Large intestine (tissue), 3 donors: ENCODE measurements around the gene CLEC4D. TPM values are rescaled to one million over a fixed set of nuclear protein-coding genes. Genes with fewer than 3 reads are reported as not detected.
"Not testable (repeated sequence)": the region's sequence is repeated elsewhere in the genome, so short reads cannot be mapped to it uniquely, and the experiment has no call there.

ENCODE experiments used
- DNase-seq, 2 donors: peaks; one replicate each; pipeline versions ENCODE4 v3.0.0 to v3.0.0-alpha.2; 2013
- H3K27ac ChIP-seq: one replicate; pipeline ENCODE4 v1.5.1; 2013; ENCODE audit warnings: low read length
- H3K27me3 ChIP-seq: 2 replicates; pipeline ENCODE4 v1.6.1; 2013; ENCODE audit warnings: low read length; ENCODE audit not compliant: control insufficient read depth, insufficient read depth
- H3K36me3 ChIP-seq: 2 replicates; pipeline ENCODE4 v1.6.1; 2013; ENCODE audit warnings: low read length; ENCODE audit not compliant: control insufficient read depth, insufficient read depth
- H3K4me1 ChIP-seq: one replicate; pipeline ENCODE4 v1.6.1; 2013; ENCODE audit warnings: low read length; ENCODE audit not compliant: control insufficient read depth, insufficient read depth
- H3K4me3 ChIP-seq: one replicate; pipeline ENCODE4 v1.5.1; 2013; ENCODE audit warnings: low read length
- H3K9me3 ChIP-seq: one replicate; pipeline ENCODE4 v1.6.1; 2013; ENCODE audit warnings: mild to moderate bottlenecking, low read depth, low read length, moderate library complexity; ENCODE audit not compliant: control insufficient read depth
- WGBS: methylation state at CpG from one replicate; pipeline ENCODE4 v1.1.5; 2013; ENCODE audit warnings: low lambda C conversion rate; ENCODE audit not compliant: insufficient coverage; 5-methylcytosine and 5-hydroxymethylcytosine counted together
- polyA plus RNA-seq: library from polyadenylated mRNA; unstranded; fragments of 120-200 nt; gene quantifications from one replicate; pipeline ENCODE4 v1.2.1, GENCODE V29; 2013

CLEC4D gene
- polyA plus RNA-seq, 1 donor: 0.03 TPM

DNA sequence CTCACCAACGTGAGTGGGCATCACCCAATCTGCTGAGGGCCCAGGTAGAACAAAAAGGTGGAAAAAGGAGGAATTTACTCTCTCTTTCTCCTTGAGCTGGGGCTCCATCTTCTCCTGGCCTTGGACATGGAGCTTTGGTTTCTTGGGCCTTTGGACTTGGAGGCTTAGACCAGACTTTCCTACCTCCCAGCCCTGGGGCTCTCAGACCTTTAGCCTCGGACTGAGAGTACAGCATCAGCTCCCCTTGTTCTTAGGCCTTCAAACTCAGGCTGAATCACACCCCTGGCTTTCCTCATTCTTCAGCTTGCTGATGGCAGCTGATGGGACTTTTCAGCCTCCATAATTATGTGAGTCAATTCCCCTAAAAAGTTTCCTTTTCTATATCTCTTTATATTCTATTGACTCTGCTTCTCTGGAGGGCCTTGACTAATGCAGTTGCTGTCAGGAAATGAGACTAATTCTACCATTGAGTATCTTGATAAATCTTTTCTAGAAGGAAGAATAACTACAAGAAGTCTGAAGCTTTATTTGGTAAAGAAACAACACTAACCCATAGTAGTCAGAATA lies 43.3 kb downstream of the CLEC4D start:
- WGBS: no CpG with 5 or more reads among the region's 2 CpGs
- H3K36me3 ChIP-seq: no peaks in the 10 kb centered on the region
- no peaks in the 10 kb centered on the region for H3K9me3 ChIP-seq
- H3K27ac ChIP-seq: no peak overlapping the region
- no peaks in the 10 kb centered on the region for H3K4me1 ChIP-seq
- H3K4me3 ChIP-seq: no peak overlapping the region
- H3K27me3 ChIP-seq: no peaks in the 10 kb centered on the region
- peak; percentile 21 to 60 for DNase-seq

DNA sequence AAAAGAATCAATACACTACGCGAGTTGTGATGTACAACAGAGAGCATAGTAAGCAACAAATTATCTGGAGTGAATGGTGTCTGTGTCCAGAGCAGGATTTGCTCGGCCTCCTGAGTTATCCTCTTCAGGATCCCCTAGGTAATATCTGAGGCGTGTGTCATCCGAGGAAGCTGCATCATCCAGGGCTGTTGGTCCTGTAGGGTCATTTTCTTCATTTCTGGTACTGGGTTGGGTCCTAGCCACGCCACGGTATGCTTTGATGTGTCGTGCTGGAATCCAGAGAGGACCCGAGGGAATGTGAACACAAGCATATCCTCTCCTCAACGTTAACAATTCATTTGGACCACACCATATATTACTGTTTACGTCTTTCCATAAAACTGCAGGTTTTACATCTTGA lies 46.4 kb downstream of the CLEC4D start:
- H3K9me3 ChIP-seq: peaks cover 12% of the 10 kb centered on the region
- H3K27me3 ChIP-seq: no peaks in the 10 kb centered on the region
- no peaks in the 10 kb centered on the region for H3K36me3 ChIP-seq
- H3K4me3 ChIP-seq: no peak overlapping the region
- H3K27ac ChIP-seq: no peak overlapping the region
- 86% methylated on average over 2 of the region's 11 CpGs for WGBS
- DNase-seq: no peak
- no peaks in the 10 kb centered on the region for H3K4me1 ChIP-seq

DNA sequence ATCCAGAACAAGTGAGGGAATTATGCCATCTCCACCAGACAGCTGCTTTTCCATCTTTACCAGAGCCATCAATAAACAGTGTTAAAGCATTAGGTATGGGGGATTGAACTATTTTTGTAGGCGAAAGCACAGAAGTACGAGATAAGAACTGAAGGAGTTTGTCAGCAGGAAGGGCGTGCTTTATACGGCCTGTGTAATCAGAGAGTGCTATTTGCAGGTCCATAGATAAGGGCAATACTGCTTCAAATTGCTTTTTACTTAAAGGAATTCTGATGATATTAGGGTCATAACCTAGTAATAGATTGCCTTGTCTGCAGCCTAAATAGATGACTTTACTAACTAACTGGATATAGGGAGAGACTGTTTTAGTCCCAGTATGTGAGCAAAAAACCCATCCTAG lies 47.7 kb downstream of the CLEC4D start:
- Histone ChIP-seq H3K9me3 (peaks cover 13% of the 10 kb centered on the region), H3K4me1 (no peaks in the 10 kb centered on the region), H3K27ac (peak overlapping the region; percentile 37), H3K36me3 (no peaks in the 10 kb centered on the region), H3K4me3 (no peak overlapping the region), H3K27me3 (no peaks in the 10 kb centered on the region)
- peak; percentile 56 to 79 for DNase-seq
- WGBS: 20% methylated on average over 2 of the region's 4 CpGs

DNA sequence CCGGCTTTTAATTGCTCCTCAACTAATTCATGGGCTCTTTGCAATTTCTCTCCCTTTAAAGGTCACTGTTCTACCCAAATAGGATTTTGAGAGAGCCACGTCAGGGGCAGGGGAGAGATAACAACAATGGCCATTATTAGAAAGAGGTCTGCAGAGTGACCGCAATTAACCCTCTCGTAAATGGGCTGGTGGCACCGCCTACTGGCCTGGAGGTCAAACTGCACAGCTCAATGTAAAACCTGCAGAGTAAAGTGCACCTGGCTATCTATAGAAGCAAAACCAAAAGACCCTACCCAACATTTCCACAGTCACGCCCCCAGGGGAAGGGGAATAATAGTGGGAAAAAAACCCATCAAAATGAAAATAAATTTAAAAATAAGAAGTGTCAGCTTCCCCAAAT lies 49.0 kb downstream of the CLEC4D start:
- Histone ChIP-seq H3K36me3 (no peaks in the 10 kb centered on the region), H3K9me3 (peaks cover 13% of the 10 kb centered on the region), H3K4me1 (no peaks in the 10 kb centered on the region), H3K27me3 (no peaks in the 10 kb centered on the region), H3K27ac (no peak overlapping the region), H3K4me3 (no peak overlapping the region)
- WGBS: no CpG with 5 or more reads among the region's 6 CpGs
- DNase-seq: no peak

DNA sequence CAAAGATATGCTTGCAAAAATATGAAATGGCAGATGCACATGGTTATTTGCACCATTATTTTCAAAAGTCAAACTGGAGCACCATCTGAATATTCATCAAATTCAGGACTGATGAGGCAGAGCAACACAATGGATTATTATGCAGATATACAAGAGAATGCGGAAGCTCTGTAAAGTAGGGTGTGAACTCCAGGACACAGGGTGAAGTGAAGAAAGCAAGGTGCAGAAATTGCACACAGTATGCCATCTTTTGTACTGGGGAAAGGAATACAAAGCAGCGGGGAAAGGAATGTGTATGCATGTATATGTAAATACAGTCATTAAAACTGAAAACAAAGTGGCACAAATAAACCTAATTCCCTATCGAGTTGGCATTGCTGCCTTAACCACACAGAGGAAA lies 50.1 kb downstream of the CLEC4D start:
- no peaks in the 10 kb centered on the region for H3K4me1 ChIP-seq
- no peak for DNase-seq
- no peaks in the 10 kb centered on the region for H3K36me3 ChIP-seq
- WGBS: no CpG with 5 or more reads among the region's 3 CpGs
- no peak overlapping the region for H3K27ac ChIP-seq
- H3K4me3 ChIP-seq: no peak overlapping the region
- H3K27me3 ChIP-seq: no peaks in the 10 kb centered on the region
- H3K9me3 ChIP-seq: peaks cover 17% of the 10 kb centered on the region

DNA sequence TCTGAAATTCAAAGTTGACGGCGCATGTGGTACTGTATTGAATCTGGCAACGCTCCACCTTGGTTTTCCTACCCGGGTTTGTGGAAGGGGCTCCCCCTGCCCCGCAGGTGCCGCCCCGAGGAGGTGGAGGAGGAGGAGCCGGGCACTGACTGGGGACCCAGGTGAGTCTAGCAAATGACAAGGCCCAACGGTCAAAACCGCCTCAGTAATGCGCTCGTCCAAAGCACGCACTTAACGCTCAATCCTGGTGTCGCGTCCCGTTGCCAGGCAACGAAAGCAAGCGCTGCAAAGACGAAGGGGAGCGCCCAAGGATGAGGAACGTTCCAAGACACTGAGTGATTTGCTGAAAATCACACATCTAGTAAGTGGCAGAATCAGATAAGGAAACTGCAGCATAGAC lies 51.4 kb downstream of the CLEC4D start:
- no CpG with 5 or more reads among the region's 22 CpGs for WGBS
- H3K4me3 ChIP-seq: no peak overlapping the region
- H3K4me1 ChIP-seq: no peaks in the 10 kb centered on the region
- peaks cover 18% of the 10 kb centered on the region for H3K9me3 ChIP-seq
- H3K27me3 ChIP-seq: no peaks in the 10 kb centered on the region
- no peaks in the 10 kb centered on the region for H3K36me3 ChIP-seq
- H3K27ac ChIP-seq: no peak overlapping the region
- no peak for DNase-seq

DNA sequence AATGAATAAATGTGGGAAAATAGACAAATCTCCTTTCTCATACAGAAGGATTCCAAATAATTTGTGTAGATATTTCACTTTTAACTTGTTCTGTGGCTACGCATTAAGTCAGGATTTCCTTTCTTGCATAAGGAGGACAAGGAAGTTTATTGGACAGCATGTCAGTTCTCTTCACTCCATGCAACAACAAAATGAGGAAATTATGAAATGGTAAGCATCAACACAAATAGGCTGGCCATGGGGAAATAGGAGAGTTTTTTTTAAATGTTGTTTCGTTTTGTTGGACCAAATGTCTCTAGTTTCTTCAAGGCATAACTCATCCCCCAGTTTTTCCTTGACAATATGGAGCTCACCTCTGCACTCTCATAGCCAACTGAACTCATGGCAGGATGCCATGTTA lies 52.7 kb downstream of the CLEC4D start:
- DNase-seq, H3K36me3 ChIP-seq, H3K27me3 ChIP-seq, H3K4me1 ChIP-seq, H3K27ac ChIP-seq, H3K4me3 ChIP-seq: not testable (repeated sequence)
- peaks cover 18% of the 10 kb centered on the region for H3K9me3 ChIP-seq
- WGBS: 90% methylated on average over 2 of the region's 2 CpGs

DNA sequence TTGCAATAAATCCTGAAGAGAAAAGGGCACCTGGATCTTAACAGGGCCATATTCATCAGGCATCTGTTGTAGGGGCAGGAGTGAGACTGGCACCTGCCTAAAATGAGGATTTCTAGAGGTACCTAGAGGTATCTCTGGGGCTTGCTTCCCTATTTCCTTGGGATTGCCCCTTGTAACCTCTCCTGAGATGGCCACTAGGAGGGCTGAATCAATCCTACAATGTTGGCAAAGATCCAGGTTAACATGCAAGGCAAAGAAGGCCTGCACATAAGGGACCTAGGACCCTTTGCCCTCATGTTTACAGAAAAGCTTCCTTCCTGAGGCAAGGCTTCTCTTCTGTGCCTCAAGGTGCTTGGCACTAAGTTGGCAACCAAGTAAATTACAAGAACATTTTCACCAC lies 53.2 kb downstream of the CLEC4D start:
- no peaks in the 10 kb centered on the region for H3K4me1 ChIP-seq

More for the DNA sequence above, 53.2 kb downstream of the CLEC4D start:
- Histone ChIP-seq H3K27me3 (no peaks in the 10 kb centered on the region), H3K9me3 (peaks cover 18% of the 10 kb centered on the region), H3K4me3 (no peak overlapping the region), H3K27ac (no peak overlapping the region), H3K36me3 (no peaks in the 10 kb centered on the region)
- no peak for DNase-seq

Other genes starting within 250 kb of the CLEC4D start
- not detected for gene CLEC6A, start 57.5 kb upstream of the CLEC4D start, polyA plus RNA-seq
- not detected for gene CLEC4E, start 27.4 kb downstream of the CLEC4D start, polyA plus RNA-seq
- 1.0 TPM for gene AICDA, start 99.4 kb downstream of the CLEC4D start, polyA plus RNA-seq
- gene MFAP5, start 149.3 kb downstream of the CLEC4D start, polyA plus RNA-seq: 7.6 TPM
- gene RIMKLB, start 184.5 kb downstream of the CLEC4D start, polyA plus RNA-seq: 65.2 TPM